ENCODE measurements around the gene NAT8L.
A peak's percentile ranks its signal among the peaks of the same experiment; 100 is the strongest.

Gene NAT8L

DNA sequence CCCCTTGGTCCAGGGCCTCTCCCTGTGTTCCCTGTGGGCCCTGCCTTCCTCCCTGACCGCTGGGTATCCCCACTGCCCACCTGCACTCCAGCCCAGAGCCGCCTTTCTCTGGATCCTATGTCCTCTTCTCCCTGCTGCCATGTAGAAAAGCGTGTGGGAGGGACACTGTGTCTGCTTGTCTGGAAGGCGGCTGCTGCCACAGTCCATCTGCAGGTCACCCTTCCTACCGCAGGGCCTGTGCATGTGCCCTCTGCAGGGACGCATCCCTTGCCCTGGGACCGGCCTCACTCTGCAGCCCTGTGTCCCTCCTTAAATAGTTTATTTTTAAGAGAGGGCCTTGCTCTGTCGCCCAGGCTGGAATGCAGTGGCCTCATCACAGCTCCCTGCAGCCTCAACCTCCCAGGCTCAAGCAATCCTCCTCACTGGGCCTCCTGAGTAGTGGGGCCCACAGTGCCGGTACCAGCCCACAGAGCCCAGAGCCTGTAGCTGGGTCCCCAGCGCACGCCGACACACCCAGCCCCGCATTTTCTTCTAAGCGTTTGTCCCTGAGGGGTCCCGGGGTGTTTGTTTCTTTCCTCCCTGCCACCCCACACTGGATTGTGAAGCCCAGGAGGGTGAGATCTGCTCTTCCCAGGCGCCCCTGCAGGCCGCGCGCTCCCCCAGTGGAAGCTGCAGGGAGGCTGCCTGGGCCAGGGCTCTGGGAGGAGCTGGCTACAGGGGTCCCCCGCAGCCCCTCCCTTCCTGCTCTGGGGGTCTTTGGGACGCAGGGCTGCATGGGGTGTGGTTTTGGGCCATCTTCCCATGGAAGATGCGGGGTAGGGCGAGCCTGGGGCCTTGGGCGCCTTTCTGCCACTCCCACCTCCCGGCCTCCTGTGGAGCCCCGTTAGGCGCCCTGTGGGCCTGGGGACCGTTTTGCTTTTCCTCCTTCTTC, 12.8 kb upstream of the NAT8L start:
- DNase-seq (ENCODE audit: low spot score) = no peak

DNA sequence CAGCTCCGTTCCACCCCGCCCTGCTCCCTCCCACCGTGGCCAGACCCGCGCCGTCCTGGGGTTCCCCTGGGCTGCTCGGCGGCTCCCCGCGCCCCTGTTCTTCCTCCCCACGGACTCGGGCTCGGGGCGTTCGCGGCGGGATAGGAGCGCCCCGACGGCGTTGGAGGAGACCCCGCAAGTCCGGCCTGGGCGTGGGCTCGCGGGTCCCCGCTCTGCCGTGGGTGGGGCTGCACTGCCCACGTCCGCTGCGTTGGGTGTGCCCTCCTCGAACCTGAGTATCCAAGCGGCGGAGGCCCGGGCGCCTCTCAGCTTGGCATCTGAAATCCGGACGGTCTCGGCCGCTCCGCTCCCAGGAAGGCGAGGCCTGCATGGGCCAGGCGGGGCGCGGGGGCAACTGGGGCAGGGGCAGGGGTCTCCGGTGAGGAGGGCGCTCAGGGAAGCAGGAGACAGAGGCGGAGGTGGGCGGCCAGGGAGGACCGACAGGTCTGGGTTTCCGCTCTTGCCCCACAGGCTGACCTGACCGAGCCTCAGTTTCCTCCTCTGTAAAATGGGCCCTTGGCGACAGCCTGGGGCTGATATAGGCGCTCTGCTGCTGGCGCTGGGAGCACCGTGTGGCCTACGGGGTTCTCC, 12.0 kb upstream of the NAT8L start:
- DNase-seq (ENCODE audit: low spot score) = no peak

- DNase-seq (ENCODE audit: low spot score) = no peak
Observed at GRCh38 chr4:2047781-2048581, 11.1 kb upstream of the NAT8L start.

GRCh38 chr4:2048831-2049230, 10.3 kb upstream of the NAT8L start:
- peak; percentile 39 for DNase-seq (ENCODE audit: low spot score)

GRCh38 chr4:2049381-2049780, 9.7 kb upstream of the NAT8L start:
- no peak for DNase-seq (ENCODE audit: low spot score)

- no peak for DNase-seq (ENCODE audit: low spot score)
Observed at GRCh38 chr4:2049811-2050210, 9.3 kb upstream of the NAT8L start.

DNA sequence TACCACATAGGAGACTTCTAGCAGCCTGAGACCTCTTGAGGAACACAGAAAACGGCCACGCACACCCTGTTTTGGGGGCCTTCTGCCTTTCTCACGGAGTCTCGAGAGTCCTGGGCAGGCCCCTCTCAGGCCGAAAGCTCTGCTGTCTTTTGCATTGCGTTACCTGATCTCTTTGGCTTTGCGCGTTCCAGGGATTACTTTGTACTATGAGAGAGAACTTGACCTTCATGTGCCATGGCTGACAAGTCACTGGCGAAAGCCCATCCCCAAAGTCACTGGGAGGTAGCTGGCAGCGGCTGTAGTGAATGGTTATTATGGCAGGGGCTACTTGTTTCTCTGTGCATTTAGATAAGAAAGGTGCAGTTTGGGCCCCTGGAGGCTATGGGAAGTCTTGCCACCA, 8.0 kb upstream of the NAT8L start:
- DNase-seq (ENCODE audit: low spot score) = no peak

GRCh38 chr4:2054217-2054616, 4.9 kb upstream of the NAT8L start:
- DNase-seq (ENCODE audit: low spot score) = no peak

DNA sequence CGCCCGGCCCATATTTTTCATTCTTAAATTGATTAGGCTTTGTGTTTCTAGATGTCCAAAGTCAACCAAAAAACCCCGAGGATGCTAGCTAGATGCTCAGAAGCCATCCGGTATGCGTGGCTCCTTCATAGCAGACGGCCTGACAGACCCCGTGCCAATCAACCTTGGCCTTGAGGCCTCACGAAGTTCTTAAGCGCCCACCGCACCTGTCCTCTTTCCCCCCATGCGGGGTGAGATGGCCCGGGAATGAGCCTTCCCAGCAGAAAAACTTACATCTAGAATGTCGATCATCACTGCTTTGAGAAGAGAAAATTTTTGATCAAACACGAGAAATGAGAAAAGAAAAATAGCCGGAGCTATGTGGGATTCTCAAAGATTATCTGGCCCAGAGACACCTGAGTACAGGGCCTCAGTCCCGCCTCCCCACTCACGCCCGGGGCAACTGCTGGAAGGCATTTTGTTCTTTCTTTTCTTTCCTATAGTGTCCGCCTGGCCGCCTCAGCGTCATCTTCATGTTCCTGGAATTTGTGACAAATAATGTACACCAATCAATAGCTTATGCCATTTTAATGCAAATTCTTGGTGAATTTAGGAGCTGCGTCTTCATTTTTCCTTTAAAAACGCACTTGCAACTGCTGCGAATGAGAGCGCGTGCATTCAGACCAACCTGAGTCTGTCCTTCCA, 1.6 kb upstream of the NAT8L start:
- no peak for DNase-seq (ENCODE audit: low spot score)

DNA sequence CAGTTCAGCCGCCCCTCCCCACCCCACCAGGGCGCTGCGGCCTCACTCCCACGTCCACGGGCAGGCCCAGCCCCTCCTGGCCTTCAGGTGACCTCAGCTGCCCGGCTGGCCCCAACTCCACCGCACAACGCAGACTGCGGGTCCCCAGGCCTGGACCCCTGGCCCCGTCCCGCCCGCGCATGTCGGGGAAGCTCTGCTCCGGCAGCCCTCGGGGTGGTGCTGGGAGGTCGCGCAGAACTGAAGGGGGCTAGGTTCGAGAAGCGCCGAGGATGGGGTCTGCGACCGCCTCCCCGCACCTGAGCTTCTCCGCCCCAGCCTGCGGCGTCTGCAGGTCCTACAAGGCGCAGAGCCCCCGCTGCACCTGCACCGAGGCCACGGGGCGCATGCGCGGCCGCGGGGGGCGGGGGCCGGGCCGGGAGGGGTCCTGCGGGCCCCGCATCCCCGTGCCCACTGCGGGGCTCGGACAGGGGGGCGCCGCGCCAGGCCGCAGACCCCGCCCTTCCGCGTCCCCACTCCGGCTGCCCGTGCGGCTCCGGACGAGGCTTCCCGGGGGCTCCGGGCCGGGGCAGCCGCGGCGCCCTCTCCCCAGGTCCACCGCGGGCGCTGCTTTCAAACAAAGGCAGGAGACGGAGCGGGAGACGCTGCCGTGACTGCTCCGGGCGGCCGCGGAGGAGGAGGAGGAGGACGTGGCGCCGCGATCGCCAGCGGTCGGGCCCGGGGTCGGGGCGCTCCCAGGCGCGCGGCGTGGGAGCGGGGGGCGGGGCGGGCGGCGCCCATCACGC, 672 bp upstream of the NAT8L start:
- no peak for DNase-seq (ENCODE audit: low spot score)

GRCh38 chr4:2059726-2060602, 837 bp downstream of the NAT8L start:
- DNase-seq (ENCODE audit: low spot score) = no peak

DNA sequence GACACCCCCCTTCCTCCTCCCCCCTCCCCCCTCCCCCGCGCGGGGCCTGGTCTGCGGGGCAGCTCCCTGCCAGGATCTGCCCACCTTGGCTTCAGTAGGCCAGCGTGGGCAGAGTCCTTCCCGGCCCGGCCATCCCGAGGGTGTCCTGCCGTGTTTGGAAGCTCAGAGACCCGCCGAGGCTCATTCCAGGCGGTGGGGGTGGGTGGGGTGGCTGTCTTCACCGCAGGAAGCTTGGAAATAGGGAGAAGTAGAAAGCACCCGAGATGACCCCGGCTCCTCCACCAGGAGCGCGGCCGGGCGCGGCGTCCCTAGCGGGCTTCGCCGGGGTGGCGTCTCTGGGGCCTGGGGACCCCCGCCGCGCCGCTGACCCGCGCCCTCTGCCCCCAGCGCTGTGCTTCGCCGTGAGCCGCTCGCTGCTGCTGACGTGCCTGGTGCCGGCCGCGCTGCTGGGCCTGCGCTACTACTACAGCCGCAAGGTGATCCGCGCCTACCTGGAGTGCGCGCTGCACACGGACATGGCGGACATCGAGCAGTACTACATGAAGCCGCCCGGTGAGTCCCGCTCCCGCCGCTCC, 1.6 kb downstream of the NAT8L start:
- DNase-seq (ENCODE audit: low spot score) = peak; percentile 50

GRCh38 chr4:2061186-2062131, 2.3 kb downstream of the NAT8L start:
- DNase-seq (ENCODE audit: low spot score) = no peak

DNA sequence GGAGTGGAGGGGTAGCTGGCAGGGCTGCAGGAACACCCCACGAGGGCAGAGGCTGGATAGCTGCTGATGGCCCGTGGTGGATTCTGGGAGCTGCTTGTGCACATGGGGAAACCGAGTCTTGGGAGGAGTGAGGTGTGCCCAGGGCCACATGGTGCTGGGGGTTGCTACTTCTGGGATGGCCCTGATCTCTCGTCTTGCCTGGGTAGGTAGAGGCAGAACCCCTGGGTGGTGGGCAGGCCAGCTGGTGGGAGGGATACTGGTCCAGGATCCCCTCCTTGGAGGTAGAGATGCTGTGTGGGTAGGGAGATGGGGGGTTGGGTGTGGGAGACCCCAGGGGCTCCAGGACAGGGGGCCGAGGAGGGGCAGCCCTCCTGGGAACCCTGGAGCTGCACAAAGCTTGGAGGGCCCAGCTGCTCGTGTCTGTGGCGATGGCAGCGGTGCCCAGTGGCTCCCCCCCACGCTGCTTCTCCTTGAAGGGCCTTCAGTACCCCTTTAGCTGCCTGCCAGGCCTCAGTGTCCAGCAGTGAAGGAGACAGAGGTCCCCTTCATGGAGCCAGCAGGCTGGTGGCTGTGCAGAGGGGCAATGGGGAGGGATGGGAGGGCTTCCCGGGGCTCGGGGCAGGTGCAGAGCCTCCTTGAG, 3.2 kb downstream of the NAT8L start:
- DNase-seq (ENCODE audit: low spot score) = no peak

- DNase-seq (ENCODE audit: low spot score) = no peak
Observed at GRCh38 chr4:2062808-2063524, 3.8 kb downstream of the NAT8L start.

- no peak for DNase-seq (ENCODE audit: low spot score)
Observed at GRCh38 chr4:2063557-2064275, 4.6 kb downstream of the NAT8L start.
